Measurements from ENCODE around the gene ASB10.

- no peak for TF ChIP-seq EZH2phosphoT487 (IDR thresholded peaks at IDR 0.05; ENCODE audit: borderline replicate concordance, low read length)
- no peak for TF ChIP-seq CTCF (IDR thresholded peaks at IDR 0.05; ENCODE audit: low read depth, low read length, poor library complexity, severe bottlenecking)
Measured at GRCh38 chr7:151179946-151180345, 7.1 kb downstream of the ASB10 start.

Measured in DOHH2 (cell line).